GM12875 (cell line): ENCODE results near the gene CDA.

Experiments used
- H3K4me3 ChIP-seq: one replicate; pipeline ENCODE4 v1.5.1; 2011; ENCODE audit warnings: low read depth, low read length, control low read depth
- CTCF ChIP-seq: IDR thresholded peaks from 2 replicates; pipeline ENCODE4 v1.5.1; 2011; ENCODE audit warnings: low read depth, mild to moderate bottlenecking, control low read depth, inconsistent platforms, low read length, moderate library complexity, borderline replicate concordance; ENCODE audit not compliant: insufficient read depth

CDA gene

GRCh38 chr1:20665726-20666125 lies 76.8 kb downstream of the CDA start:
- H3K4me3 ChIP-seq: no peak overlapping the region
- TF ChIP-seq CTCF: no peak

- no peak overlapping the region for H3K4me3 ChIP-seq
- TF ChIP-seq CTCF: no peak
These were observed 77.2 kb downstream of the CDA start for GRCh38 chr1:20666146-20666545.

GRCh38 chr1:20666804-20667203 lies 77.9 kb downstream of the CDA start:
- TF ChIP-seq CTCF: no peak
- no peak overlapping the region for H3K4me3 ChIP-seq
